ENCODE data around the gene ZNF549.
A peak's percentile ranks its signal among the peaks of the same experiment; 100 is the strongest.

Gene ZNF549

GRCh38 chr19:57570707-57571106 is 43.6 kb downstream of the ZNF549 start:
- DNase-seq, result no peak

DNA sequence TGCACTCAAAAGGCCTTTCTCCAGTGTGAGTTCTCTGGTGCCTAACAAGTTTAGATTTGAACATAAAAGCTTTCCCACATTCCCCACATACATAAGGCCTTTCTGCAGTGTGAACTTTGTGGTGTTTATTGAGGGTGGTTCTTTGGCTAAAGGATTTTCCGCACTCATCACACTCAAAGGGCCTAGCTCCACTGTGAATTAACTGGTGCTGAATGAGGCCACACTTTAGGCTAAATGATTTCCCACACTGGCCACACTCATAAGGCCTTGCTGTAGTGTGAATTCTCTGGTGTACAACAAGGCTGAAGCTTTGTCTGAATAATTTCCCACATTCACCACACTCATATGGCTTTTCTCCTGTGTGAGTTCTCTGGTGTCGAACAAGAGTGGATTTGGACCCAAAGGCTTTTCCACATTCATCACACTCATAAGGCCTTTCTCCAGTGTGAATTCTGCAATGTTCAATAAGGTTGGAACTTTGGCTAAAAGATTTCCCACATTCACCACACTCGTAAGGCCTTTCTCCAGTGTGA is 45.3 kb downstream of the ZNF549 start:
- DNase-seq, result no peak

- no peak for DNase-seq
Measured at GRCh38 chr19:57576661-57577060, 49.5 kb downstream of the ZNF549 start.

DNA sequence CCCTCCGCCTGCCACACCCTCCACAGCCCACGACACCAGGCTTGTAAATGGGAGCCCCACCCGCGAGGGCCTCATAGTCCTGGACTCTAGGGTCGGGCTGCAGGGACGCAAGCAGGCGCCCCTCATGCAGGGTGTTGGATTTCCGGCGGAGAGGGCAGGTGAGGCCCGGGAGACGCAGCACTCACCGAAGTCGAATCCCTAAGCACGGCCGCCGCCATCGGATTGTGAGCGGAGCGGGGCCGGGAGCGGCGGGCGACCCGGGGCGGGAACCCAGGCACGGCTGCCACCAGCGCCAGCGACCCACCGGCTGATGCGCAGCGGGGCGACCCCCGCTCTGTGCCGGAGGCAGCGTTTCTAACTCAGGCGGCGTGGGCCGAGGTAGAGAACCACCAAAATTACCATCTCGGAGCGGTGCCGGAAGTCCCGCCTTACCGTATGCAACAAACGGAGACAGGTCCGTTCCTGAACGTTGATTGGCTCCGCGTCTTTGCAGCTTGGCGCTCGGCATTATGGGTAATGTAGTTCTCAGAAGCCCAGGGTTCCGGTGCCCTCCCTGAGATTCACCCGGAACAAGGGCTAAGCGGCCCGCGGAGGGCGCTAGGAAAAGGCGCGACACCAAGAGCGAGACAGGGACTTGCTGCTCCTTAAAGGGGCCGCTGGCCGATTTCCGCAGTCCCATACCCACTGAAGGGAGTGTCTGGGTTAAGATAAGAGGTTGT is 51.5 kb downstream of the ZNF549 start, which contains the start of gene ZNF416:
Gene ZNF416 (minus strand): TSS at position 425 of the 719 bp plus-strand sequence. CDS start 207 bp downstream, at position 218.
- peak; percentile 80 for DNase-seq

DNA sequence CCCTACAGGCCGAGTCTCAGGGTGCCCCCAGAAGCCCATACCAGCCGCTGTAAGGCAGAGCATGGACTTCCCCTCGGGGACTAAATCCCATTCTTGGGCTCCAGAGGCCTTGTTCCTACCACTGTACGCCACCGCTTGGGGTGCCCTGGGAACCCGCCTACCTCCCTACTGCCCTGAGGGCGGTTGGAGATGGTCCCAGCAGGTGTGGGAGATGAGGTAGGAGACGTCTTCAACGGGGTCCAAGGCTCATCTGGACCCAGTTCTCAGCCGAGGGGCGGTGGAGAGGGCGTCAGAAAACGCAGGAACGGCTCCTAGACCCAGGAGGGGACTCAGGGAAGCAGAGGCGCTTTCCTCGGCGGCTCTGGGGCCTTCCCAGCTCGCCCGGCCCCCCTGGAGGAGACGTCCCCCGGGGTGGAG is 56.0 kb downstream of the ZNF549 start:
- DNase-seq, result no peak

DNA sequence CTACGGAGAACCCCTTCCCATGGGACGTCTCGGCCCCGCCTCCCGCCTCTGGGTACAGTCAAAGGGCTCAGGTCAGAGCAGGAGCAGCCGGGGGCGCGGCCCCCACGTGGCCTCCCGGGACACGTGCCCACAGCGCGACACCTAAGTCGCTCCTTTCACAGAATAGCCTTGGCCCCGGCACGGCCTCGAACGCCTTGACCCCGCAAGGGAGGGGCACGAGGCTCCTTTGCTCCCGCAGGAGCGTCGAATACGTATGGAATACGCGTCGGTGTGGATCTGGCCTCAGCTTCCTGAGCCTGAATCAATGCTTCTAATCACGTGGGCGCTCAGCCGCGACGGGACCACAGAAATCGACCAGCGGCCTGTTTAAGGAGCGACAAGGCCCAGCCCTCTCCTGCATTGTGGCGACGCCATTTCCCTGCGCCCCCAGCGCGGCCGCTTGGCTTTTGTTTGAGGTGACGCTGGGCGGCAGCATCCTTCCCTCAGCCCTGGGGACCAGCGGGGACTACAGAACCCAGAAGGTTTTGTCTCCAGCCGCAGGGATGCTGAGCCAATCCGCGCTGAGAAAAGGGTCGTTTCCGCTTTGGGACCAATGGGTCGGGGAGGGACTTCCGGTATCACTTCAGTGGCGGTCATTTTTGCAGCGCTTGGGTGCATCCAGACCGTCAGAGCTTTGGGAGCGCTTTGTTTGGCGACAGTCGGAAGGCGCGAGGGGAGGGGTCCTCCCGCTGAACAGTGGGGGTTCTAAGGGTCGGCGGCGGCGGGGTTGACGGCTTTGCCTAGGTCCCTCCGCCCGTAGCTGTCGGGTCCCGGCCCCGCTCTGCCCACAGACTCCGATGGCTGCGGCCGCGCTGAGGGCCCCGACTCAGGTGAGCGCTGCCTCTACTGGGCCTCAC is 56.6 kb downstream of the ZNF549 start, which contains the start of gene ZIK1:
Gene ZIK1 (plus strand): TSS at position 625 of the 896 bp plus-strand sequence. CDS start 212 bp downstream, at position 837.
- no peak for DNase-seq

DNA sequence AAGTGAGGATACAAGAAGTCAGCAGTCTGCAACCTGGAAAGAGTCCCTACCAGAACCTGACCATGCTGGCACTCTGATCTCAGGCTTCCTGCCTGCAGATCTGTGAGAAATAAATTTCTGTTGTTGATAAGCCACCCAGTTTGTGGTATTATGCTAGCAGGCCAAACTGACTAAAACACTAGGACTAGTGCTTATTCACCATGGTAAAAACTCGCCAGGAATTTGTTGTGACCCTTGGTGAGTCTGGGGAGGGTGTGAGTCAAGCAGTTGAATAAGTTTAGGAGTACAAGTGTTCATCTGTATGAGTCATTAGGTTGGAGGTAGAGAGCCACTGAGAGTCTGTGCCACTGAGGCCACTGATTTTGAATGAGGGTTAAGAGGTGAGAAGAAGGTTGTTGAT is 60.4 kb downstream of the ZNF549 start:
- DNase-seq, result no peak

DNA sequence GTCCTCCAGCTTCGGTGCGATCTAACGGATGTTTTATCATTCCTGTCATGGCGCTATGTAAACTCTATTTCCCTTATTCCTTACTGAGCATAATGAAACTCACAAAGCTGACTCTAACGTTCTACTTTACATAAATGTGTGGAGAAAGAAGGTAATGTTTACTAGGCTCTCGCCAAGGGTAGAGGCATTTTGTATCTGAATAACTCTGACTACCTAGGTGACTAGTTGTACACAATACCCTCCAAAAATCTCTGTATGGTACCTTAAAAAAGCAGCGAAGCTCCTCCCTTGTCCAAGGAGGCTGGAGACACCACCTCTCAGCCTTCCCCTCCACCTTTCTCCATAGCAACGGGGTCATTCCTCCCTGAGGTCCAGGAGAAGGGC is 72.2 kb downstream of the ZNF549 start:
- DNase-seq, result no peak

GRCh38 chr19:57599761-57600383 is 72.7 kb downstream of the ZNF549 start, which contains the start of gene ZNF530:
ZNF530 (plus strand) TSS chr19:57599885; CDS start chr19:57604346, 4,461 bp downstream.
- no peak for DNase-seq

DNA sequence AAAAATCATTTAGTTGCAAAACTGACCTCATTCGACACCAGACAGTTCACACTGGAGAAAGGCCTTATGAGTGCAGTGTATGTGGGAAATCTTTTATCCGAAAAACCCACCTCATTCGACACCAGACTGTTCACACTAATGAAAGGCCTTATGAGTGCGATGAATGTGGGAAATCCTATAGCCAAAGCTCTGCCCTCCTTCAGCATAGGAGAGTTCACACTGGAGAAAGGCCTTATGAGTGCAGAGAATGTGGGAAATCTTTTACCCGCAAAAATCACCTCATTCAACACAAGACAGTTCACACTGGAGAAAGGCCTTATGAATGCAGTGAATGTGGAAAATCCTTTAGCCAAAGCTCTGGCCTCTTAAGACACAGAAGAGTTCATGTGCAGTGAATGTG is 79.8 kb downstream of the ZNF549 start:
- DNase-seq, result no peak
